ENCODE measurements around the gene FAM187B.
"Not testable (repeated sequence)": the region's sequence is repeated elsewhere in the genome, so short reads cannot be mapped to it uniquely, and the experiment has no call there.

FAM187B gene

GRCh38 chr19:35209646-35210045 lies 18.9 kb downstream of the FAM187B start:
- DNase-seq = no peak

DNA sequence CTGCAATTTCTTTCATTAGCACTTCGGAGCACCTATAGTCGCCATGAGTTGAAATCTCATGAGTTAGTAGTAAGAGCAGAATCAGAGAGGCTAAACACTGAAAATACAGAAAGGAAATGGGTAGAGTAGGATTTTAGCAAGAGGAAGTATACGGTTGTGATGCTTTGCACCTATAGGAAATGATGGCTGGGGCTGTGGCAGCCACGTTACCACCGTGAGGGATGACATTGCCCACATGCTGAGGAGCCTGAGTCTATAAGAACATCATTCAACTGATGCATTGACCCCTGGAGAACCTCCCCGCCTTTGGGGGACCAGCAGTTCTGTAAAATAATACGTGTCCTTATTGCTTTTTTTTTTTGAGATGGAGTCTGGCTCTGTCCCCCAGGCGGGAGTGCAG lies 20.4 kb downstream of the FAM187B start:
- no peak for DNase-seq

GRCh38 chr19:35207391-35207871 lies 21.1 kb downstream of the FAM187B start:
- DNase-seq = no peak

DNA sequence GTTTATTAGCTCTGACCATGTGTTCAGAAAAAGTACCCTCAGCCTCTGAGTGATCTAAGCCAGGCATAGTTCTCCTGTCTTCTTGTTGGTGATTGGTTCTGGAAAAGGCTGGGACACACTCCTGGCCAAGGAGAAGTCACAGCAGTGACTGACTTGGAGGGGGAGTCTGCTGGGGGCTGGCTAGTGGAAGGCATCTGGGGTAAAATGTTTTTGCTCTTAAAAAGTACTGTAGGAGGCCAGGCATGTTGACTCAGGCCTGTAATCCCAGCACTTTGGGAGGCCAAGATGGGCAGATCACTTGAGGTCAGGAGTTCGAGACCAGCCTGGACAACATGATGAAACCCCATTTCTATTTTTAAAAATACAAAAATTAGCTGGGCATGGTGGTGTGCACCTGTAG lies 21.7 kb downstream of the FAM187B start:
- no peak for DNase-seq

- no peak for DNase-seq
These were observed 22.2 kb downstream of the FAM187B start for GRCh38 chr19:35206379-35206778.

- DNase-seq = no peak
These were observed 22.7 kb downstream of the FAM187B start for GRCh38 chr19:35205733-35206323.

DNA sequence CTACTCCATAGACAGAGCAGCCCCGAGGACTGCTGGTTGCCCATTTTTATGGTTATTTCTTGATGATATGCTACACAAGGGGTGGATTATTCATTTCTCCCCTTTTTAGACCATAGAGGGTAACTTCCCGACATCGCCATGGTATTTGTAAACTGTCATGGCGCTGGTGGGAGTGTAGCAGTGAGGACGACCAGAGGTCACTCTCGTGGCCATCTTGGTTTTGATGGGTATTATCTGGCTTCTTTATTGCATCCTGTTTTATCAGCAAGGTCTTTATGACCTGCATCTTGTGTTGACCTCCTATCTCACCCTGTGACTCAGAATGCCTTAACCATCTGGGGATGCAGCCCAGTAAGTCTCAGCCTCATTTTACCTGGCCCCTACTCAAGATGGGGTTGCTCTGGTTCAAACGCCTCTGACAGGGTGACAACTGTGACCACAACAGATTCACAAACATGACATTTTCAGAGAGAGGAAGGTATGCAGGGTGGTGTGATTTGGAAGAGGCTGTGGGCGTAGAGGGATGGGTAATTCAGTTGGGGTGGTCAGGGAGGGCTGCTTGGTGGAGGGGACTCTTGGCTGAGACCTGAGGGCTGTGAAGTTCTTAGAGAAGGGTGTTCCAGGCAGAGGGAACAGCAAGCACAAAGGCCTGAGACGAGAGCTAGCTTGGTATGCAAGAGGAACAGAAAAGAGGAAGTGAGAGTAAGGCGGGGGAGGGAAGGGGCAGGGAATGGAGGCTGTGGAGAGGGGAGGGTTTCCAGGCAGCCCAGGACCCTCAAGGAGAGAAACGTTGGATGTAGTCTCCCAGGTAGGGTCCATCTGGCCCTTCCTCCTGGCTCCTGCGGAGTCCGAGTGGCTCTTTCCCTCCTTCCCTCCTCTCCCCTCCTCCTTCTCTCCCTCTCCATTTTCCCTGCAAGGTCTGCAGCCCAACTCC lies 23.5 kb downstream of the FAM187B start:
- DNase-seq = no peak

DNA sequence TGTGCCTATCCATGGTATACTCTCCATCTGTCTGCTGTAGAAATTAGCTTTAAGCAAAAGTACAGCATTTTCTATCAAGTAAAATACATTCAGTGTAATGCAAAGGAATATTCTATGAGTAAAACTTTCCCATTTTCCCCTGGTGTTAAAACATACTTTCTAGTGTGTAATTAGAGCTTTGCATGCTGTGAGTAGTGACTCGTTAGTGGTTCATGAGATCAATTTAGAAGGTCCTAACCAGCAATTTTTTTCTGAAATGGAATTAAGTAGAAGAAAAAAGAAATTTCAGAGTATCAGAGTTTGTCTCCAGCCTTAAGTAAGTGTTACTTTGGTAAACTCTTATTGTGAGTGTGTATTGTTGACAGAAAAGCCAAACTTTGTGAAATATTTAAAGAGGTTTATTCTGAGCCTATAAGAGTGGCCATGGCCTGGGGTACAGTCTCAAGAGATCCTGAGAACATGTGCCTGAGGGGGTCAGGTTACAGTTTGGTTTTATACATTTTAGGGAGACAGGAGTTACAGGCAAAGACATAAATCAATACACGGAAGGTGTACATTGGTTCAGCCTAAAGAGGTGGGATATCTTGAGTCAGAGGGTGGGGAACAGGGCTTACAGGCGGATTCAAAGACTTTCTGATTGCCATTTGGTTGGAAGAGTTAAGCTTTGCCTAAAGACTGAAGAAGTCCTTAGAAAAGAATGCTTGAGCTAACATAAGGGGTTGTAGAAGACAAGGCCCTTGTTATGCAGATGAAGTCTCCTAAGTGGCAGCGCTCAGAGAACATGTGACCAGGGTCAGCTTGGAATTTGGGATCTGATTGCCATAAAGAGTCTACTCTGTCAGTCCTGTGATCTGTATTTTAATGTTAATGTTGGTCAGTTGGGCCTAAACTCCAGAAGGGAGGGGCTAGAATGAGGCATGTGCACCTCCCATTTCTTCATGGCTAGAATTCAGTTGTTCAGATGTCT lies 25.5 kb downstream of the FAM187B start:
- DNase-seq = no peak

DNA sequence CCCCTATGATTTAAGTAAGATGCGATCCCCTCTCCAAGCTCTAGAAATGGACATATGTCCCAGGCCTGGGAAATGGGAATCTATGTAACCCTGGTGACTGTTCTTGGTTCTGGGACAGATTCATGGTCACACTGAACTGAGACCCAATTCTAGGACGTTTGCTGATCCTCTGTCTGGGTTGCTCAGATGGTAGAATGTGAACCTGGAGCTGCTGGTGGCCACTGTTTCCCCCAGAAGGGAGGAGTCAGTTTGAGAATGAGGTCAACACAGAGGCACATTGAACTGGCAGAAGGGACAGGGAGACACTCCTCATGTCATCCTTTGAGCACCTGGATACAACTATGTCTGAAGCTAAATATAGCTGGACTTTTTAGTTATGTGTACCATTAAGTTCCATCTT lies 29.1 kb downstream of the FAM187B start:
- DNase-seq = no peak

DNA sequence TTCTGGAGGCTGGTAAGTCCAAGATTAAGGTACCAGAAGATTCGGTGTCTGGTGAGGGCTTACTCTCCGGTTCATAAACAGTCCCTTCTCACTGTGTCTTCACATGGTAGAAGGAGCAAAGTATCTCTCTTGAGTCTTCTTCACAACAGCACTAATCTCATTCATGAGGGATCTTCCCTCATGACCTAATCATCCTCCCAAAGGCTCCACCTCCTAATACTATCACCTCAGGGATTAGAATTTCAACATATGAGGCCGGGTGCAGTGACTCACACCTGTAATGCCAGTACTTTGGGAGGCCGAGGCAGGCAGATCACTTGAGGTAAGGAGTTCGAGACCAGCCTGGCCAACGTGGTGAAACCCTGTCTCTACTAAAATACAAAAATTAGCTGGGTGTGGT lies 31.7 kb downstream of the FAM187B start:
- not testable (repeated sequence) for DNase-seq

DNA sequence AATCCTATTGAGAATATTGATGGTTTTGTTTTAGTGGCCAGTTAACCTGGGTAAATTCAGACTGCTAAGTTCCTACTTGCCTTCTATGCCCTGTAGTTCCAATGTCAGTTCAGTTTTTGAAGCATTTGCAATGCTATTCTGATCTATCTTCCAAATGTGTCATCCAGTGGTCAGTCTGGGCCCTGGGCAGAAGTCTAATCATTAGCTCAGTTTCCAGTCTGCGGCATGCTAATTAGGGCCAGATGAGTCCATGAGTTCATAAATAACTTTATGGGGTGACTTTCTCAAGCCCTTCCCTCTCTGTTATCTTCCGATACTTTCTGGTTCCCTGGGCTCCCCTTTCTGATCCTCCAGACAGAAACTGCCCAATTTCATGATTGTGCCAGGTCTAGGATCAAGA lies 32.7 kb downstream of the FAM187B start:
- no peak for DNase-seq

DNA sequence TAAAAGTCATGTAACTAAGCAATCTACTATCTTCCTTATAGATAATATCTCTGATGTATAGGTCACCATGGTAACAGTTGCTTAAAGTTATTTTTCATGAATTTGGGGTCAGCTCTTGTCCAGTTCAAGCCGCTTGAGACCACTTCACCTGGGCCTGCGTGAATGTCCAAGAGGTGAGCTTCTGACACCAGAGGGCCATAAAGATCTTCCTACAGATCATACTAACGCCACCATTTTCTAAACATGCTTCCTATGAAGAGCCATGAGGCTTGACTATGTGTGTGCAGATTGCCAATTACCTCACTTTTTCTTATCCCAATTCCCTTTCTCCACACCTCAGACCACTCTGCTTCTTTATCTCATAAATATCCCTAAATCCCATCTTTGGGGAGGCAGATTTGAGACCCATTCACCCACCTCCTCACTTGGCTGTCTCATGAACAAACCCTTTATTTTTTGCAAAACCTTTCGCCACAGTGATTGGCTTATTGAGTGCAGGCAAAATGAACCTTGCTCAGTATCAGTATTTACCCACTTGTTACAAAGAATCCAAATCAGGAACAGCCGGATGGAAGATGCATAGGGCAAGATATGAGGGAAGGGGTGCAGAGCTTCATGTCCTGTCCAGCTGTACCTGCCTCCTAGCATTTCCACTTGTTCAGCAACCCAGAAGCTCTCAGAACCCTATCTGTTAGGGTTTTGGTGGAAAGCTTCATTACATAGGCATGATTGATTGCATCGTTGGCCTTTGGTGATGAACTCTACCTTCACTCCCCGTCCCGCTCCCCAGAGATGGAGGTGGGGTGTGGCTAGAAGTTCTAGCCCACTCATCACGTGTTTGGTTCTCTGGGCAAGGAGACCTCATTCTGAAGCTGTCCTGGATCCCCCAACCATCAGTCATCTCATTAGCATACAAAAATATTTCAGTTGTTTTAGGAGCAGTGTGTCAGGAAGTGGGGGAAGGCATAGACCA lies 34.2 kb downstream of the FAM187B start:
- DNase-seq = no peak

DNA sequence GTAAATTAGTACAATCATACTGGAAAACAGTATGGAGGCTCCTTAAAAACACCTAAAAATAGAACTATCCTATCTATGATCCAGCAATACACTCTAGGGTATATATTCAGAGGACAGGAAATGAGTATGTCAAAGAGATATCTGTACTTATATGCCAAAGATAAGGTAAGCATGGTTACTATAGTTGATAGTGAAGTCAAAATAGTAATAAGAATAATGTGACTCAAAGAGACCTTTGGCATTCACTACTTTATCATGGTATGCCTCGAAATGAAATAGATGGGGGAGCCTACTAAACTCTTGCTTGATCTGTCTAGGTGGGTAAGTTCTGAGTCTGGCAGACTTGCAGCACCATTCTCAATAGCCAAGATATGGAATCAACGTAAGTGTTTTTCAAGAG lies 43.7 kb downstream of the FAM187B start:
- DNase-seq = no peak

- DNase-seq = no peak
These were observed 44.3 kb downstream of the FAM187B start for GRCh38 chr19:35184267-35184666.

- DNase-seq = no peak
These were observed 47.2 kb downstream of the FAM187B start for GRCh38 chr19:35181387-35181786.

GRCh38 chr19:35179830-35180229 lies 48.7 kb downstream of the FAM187B start:
- no peak for DNase-seq

- DNase-seq = no peak
These were observed 49.8 kb downstream of the FAM187B start for GRCh38 chr19:35178701-35179100.

DNA sequence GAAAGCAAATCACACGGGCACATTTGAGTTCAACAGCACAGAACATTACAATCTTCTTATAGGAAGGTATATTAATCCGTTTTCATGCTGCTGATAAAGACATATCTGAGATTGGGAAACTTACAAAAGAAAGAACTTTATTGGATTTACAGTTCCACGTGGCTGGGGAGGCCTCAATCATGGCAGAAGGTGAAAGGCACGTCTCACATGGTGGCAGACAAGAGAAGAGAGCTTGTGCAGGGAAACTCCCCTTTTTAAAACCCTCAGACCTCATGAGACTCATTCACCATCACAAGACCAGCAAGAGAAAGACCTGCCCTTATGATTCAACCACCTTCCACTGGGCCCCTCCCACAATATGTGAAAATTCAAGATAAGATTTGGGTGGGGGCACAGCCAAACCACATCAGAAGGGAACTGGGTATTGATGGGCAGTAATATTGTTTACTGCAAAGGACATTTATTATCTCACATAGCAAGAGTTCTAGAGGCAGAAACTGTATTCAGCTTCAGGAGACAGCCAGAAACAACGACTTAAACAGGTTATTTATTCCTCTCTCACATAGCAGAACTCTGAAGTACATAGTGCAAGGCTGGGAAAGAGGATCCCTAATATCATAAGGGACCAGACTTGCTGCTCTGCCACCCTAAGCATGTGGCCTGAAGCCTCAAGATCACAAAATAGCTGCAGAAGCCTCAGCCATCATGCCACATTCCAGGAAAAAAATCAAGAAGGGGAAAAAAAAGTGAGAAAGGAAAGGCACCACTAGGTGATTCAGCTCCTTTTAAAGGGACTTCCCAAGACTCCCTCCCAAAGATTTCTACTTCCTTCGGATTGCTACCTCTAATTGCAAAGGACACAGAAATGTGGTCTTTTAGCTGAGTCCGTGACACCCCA lies 50.9 kb downstream of the FAM187B start:
- no peak for DNase-seq

GRCh38 chr19:35176181-35176570 lies 52.4 kb downstream of the FAM187B start:
- no peak for DNase-seq

Measured in activated CD4-positive, alpha-beta T cell treated with anti-CD3 and anti-CD28 coated beads for 1 hour (primary cell).